Keratinocyte (primary cell): Measurements from ENCODE around the gene TMCC1. TPM values are rescaled to one million over a fixed set of nuclear protein-coding genes. Genes with fewer than 3 reads are reported as not detected.

Experiments
- DNase-seq: peaks from one replicate; pipeline ENCODE4 v3.0.0-alpha.2; 2011; ENCODE audit warnings: low read depth, missing footprints, low spot score
- FAIRE-seq: peaks from 2 replicates; lab custom pipeline; 2011; peaks lifted over from hg19 to GRCh38; lab: Jason Lieb, UNC
- H2AFZ ChIP-seq: 2 replicates; pipeline ENCODE4 v1.6.0; 2012; ENCODE audit warnings: low read length, control low read depth, inconsistent platforms; ENCODE audit not compliant: control insufficient read depth
- H3K27ac ChIP-seq: 2 replicates; pipeline ENCODE4 v1.5.1; 2011; ENCODE audit warnings: low read length; ENCODE audit not compliant: control insufficient read depth, insufficient read depth
- H3K27me3 ChIP-seq: 3 replicates; pipeline ENCODE4 v1.6.0; 2011; ENCODE audit warnings: low read length; ENCODE audit not compliant: control insufficient read depth, insufficient read depth; ENCODE audit errors: extremely low read depth
- H3K36me3 ChIP-seq, 2 experiments: 2 replicates in 1 of 2; 3 replicates in 1 of 2; pipeline ENCODE4 v1.5.1; 2011; ENCODE audit warnings: low read length in 2 of 2, mild to moderate bottlenecking in 1 of 2; ENCODE audit not compliant: control insufficient read depth in 2 of 2, insufficient read depth in 2 of 2; ENCODE audit errors: extremely low read depth in 1 of 2
- H3K4me1 ChIP-seq: 3 replicates; pipeline ENCODE4 v1.5.1; 2011; ENCODE audit warnings: low read length; ENCODE audit not compliant: control insufficient read depth, insufficient read depth; ENCODE audit errors: extremely low read depth
- H3K4me2 ChIP-seq: 3 replicates; pipeline ENCODE4 v1.6.0; 2011; ENCODE audit warnings: low read depth, low read length; ENCODE audit not compliant: control insufficient read depth, insufficient read depth; ENCODE audit errors: extremely low read depth
- H3K4me3 ChIP-seq, 3 experiments: fragments of 200-600 bp in 1 of 3; sonication (generic) in 1 of 3; 2 replicates in 2 of 3; 3 replicates in 1 of 3; pipeline ENCODE4 v1.5.1; 2011 to 2016; ENCODE audit warnings: low read length in 3 of 3, mild to moderate bottlenecking in 3 of 3, control low read depth in 2 of 3, inconsistent platforms in 1 of 3, low read depth in 1 of 3, mixed read lengths in 1 of 3, mixed run types in 1 of 3, moderate library complexity in 1 of 3; ENCODE audit not compliant: control insufficient read depth in 2 of 3, insufficient read depth in 2 of 3; ENCODE audit errors: extremely low read depth in 1 of 3
- H3K79me2 ChIP-seq: 2 replicates; pipeline ENCODE4 v1.6.0; 2012; ENCODE audit warnings: low read length; ENCODE audit not compliant: control insufficient read depth, insufficient read depth
- H3K9ac ChIP-seq: 3 replicates; pipeline ENCODE4 v1.6.0; 2011; ENCODE audit warnings: low read length; ENCODE audit not compliant: control insufficient read depth, insufficient read depth; ENCODE audit errors: extremely low read depth
- H3K9me1 ChIP-seq: 3 replicates; pipeline ENCODE4 v1.6.0; 2011; ENCODE audit warnings: low read length; ENCODE audit not compliant: control insufficient read depth, insufficient read depth; ENCODE audit errors: extremely low read depth
- H3K9me3 ChIP-seq: 2 replicates; pipeline ENCODE4 v1.5.1; 2012; ENCODE audit warnings: low read depth, low read length; ENCODE audit not compliant: control insufficient read depth
- H4K20me1 ChIP-seq: 3 replicates; pipeline ENCODE4 v1.6.0; 2011; ENCODE audit warnings: low read length; ENCODE audit not compliant: control insufficient read depth, insufficient read depth; ENCODE audit errors: extremely low read depth
- CTCF ChIP-seq, 3 experiments: IDR thresholded peaks in 1 of 3; conservative IDR thresholded peaks in 1 of 3; optimal IDR thresholded peaks in 1 of 3; 2 replicates in 2 of 3; 3 replicates in 1 of 3; pipeline versions ENCODE3 to v1.5.1; 2011; ENCODE audit warnings: low read length in 3 of 3, mild to moderate bottlenecking in 3 of 3, moderate library complexity in 2 of 3, control low read depth in 1 of 3, inconsistent platforms in 1 of 3; ENCODE audit not compliant: insufficient read depth in 2 of 3; ENCODE audit errors: extremely low read depth in 1 of 3
- EZH2 ChIP-seq: IDR thresholded peaks from one replicate; pipeline ENCODE4 v1.6.1; 2012; ENCODE audit warnings: inconsistent platforms, mild to moderate bottlenecking, low read length, moderate library complexity
- dilution Hi-C: fragments of 300-500 bp; cut with MboI; formaldehyde crosslinking; loops from one replicate; pipeline ENCODE4 v1.7.0; 2020; ENCODE audit warnings: low sequenced_read_pairs; ENCODE audit not compliant: extremely low pct_ligation_motif_present
- polyA plus RNA-seq, 5 experiments: library from polyadenylated mRNA; depleted of rRNA in 3 of 5; stranded (reverse) in 3 of 5; stranded (forward) in 1 of 5; unstranded in 1 of 5; fragments of >200 nt; gene quantifications; 1 replicate in 1 of 5; 2 replicates in 3 of 5; 3 replicates in 1 of 5; pipeline versions ENCODE4 v1.2.1 to v1.2.3, GENCODE V29; 2011 to 2012; ENCODE audit warnings: missing spikeins in 2 of 5, low read depth in 1 of 5, low replicate concordance in 1 of 5

TMCC1 gene
- polyA plus RNA-seq, 1 donor (not counting 4 experiments of a cell fraction or from before 2014, with no cell fraction given): 27.7 TPM

- H2AFZ ChIP-seq: no peak overlapping the region
- H3K36me3 ChIP-seq: no peaks in the 10 kb centered on the region
- no peak overlapping the region for H3K9ac ChIP-seq
- dilution Hi-C loops: no loop called here
- H3K4me3 ChIP-seq: no peak overlapping the region
- TF ChIP-seq CTCF (optimal IDR thresholded peaks at IDR 0.05 in 1 of 3, IDR thresholded peaks at IDR 0.05 in 1 of 3, conservative IDR thresholded peaks at IDR 0.05 in 1 of 3; ENCODE audit: extremely low read depth in 1 of 3, insufficient read depth in 2 of 3, low read length in 3 of 3): no peak
- no peak for TF ChIP-seq EZH2
- H4K20me1 ChIP-seq: no peaks in the 10 kb centered on the region
- no peaks in the 10 kb centered on the region for H3K79me2 ChIP-seq
- H3K27ac ChIP-seq: no peak overlapping the region
- no peak for DNase-seq
- H3K27me3 ChIP-seq: peaks cover 3% of the 10 kb centered on the region
- no peak overlapping the region for H3K4me2 ChIP-seq
- H3K9me1 ChIP-seq: no peaks in the 10 kb centered on the region
- H3K4me1 ChIP-seq: no peaks in the 10 kb centered on the region
- peaks cover 10% of the 10 kb centered on the region for H3K9me3 ChIP-seq
- FAIRE-seq: no peak
Observed at GRCh38 chr3:129927072-129927471, 33.6 kb upstream of the TMCC1 start.

- dilution Hi-C loops: no loop called here
- FAIRE-seq: no peak
Observed at GRCh38 chr3:129919806-129920205, 26.3 kb upstream of the TMCC1 start.

More at GRCh38 chr3:129919806-129920205, 26.3 kb upstream of the TMCC1 start:
- H3K9me1 ChIP-seq: no peaks in the 10 kb centered on the region
- no peaks in the 10 kb centered on the region for H4K20me1 ChIP-seq
- no peaks in the 10 kb centered on the region for H3K27me3 ChIP-seq
- H3K27ac ChIP-seq: no peak overlapping the region
- H3K4me3 ChIP-seq: no peak overlapping the region
- H3K36me3 ChIP-seq: no peaks in the 10 kb centered on the region
- no peak for TF ChIP-seq EZH2
- TF ChIP-seq CTCF (optimal IDR thresholded peaks at IDR 0.05 in 1 of 3, IDR thresholded peaks at IDR 0.05 in 1 of 3, conservative IDR thresholded peaks at IDR 0.05 in 1 of 3; ENCODE audit: extremely low read depth in 1 of 3, insufficient read depth in 2 of 3, low read length in 3 of 3): no peak
- H3K4me2 ChIP-seq: no peak overlapping the region
- no peak overlapping the region for H3K9ac ChIP-seq
- DNase-seq: no peak
- H2AFZ ChIP-seq: no peak overlapping the region
- no peaks in the 10 kb centered on the region for H3K79me2 ChIP-seq
- no peaks in the 10 kb centered on the region for H3K4me1 ChIP-seq
- H3K9me3 ChIP-seq: peaks cover 7% of the 10 kb centered on the region
